Epithelial cell of proximal tubule (primary cell): ENCODE measurements around the gene RPS5. TPM values are rescaled to one million over a fixed set of nuclear protein-coding genes. Genes with fewer than 3 reads are reported as not detected.

ENCODE experiments used
- DNase-seq: peaks from one replicate; pipeline ENCODE4 v3.0.0-alpha.2; 2011; ENCODE audit warnings: low read depth
- H3K4me3 ChIP-seq: 2 replicates; pipeline ENCODE4 v1.5.1; 2011; ENCODE audit warnings: low read depth, mild to moderate bottlenecking, low read length
- total RNA-seq: library from RNA; depleted of rRNA; stranded (reverse); fragments of >200 nt; gene quantifications from 2 replicates; pipeline ENCODE4 v1.2.3, GENCODE V29; 2015
- TF ChIP-seq, protein P1 (sequence below): conservative IDR thresholded peaks from 2 replicates; pipeline ENCODE4 v1.5.1; 2012; ENCODE audit warnings: low read depth, mild to moderate bottlenecking, low read length

Gene RPS5
- total RNA-seq, 1 donor from 2014 or later = 1,628 TPM

GRCh38 chr19:58397533-58398037 is 10.5 kb downstream of the RPS5 start:
- DNase-seq = no peak
- TF ChIP-seq, protein P1, sequence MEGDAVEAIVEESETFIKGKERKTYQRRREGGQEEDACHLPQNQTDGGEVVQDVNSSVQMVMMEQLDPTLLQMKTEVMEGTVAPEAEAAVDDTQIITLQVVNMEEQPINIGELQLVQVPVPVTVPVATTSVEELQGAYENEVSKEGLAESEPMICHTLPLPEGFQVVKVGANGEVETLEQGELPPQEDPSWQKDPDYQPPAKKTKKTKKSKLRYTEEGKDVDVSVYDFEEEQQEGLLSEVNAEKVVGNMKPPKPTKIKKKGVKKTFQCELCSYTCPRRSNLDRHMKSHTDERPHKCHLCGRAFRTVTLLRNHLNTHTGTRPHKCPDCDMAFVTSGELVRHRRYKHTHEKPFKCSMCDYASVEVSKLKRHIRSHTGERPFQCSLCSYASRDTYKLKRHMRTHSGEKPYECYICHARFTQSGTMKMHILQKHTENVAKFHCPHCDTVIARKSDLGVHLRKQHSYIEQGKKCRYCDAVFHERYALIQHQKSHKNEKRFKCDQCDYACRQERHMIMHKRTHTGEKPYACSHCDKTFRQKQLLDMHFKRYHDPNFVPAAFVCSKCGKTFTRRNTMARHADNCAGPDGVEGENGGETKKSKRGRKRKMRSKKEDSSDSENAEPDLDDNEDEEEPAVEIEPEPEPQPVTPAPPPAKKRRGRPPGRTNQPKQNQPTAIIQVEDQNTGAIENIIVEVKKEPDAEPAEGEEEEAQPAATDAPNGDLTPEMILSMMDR = no peak
- no peak overlapping the region for H3K4me3 ChIP-seq

DNA sequence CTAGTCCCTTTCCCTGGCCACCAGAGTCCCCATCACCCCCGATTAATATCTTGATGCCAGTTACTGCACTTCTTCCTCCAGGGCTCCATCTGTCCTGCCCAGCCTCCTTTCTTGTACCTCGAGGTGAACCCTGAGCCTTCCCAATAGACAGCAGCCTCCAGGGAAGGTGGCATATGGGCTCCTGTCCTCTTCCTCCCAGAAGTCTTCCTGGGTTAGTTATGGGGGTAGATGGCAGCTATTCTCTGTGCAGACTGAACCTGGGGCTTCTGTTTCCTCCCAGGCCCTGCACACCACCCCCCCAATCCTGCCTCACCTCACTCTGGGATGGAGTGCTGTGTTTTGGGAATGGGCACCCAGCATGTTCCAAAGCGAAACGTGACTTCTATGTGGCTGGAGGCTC is 11.0 kb downstream of the RPS5 start:
- no peak overlapping the region for H3K4me3 ChIP-seq
- TF ChIP-seq, protein P1 = no peak
- DNase-seq = no peak

DNA sequence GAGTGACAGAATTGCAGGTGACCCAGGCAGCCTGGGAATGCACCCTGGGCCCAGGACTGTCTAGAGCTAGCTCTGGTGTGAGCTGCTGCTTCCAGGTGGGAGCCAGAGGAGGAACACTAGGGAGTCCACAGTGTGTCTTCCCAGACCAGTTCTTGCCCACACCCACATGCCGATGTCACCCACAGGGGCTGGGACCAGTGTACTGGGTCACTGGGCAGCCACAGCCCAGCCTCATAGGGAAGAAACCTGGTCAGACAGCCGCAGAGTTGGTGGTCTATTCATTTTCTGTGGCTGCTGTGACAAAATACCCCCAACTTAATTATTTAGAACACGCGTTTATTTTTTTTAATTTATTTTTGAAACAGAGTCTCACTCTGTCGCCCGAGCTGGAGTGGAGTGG is 11.5 kb downstream of the RPS5 start:
- TF ChIP-seq, protein P1 = no peak
- no peak overlapping the region for H3K4me3 ChIP-seq
- DNase-seq = no peak

DNA sequence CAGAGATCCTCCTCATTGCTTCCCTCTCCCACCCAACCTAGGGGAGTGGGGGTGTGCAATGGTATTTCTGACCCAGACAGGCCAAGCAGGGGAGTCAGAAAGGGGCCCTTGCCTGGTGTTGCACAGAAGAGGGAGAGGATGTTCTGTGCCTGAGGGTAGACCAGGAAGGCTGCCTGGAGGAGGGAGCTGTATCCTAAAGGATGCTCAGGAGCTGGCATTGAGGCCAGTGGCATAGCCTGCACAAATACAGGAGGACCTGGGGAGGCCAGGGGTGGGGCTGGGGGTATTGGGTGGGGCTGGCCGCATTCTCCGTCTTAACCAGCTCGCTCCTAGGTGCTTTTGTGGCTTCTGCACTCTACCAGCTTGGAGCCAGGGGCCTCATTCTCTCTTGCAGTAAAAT is 12.8 kb downstream of the RPS5 start:
- TF ChIP-seq, protein P1 = no peak
- DNase-seq = no peak
- no peak overlapping the region for H3K4me3 ChIP-seq

DNA sequence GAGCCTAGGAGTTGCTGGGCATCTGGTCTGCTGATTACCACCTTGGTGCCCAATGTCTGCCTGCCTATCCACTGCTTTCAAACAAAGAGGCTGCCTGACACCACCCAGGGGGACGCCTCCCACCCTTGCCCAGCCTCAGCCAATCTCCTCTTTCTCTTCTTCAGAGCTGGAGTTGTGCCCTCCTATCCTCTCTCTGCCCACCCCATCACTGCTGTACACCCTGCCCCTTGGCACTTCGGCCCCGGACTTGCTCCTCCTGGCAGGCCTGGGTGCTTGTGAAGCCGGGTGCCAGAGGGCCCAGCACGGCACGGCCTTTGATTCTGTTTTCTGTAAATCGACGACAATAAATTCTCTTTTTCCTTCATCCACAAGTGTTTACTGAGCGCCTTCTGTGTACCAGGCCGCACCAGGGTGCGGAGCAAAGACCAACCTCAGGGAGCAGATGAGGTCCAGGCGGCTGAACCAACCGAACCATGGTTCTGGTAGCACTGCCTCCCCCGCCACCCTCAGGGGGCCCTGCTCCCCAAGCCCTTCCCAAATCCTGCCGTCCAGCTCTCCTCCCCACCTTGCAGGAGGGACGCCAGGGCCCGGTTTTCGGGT is 13.3 kb downstream of the RPS5 start:
- peak overlapping the region; percentile 88 for H3K4me3 ChIP-seq
- TF ChIP-seq, protein P1 = no peak
- no peak for DNase-seq

- peak overlapping the region; percentile 88 for H3K4me3 ChIP-seq
- peak; percentile 83 for DNase-seq
- TF ChIP-seq, protein P1 = no peak
These were observed 14.1 kb downstream of the RPS5 start for GRCh38 chr19:58400916-58401839.
